ENCODE results near the gene CPLANE1.

The CPLANE1 gene

DNA sequence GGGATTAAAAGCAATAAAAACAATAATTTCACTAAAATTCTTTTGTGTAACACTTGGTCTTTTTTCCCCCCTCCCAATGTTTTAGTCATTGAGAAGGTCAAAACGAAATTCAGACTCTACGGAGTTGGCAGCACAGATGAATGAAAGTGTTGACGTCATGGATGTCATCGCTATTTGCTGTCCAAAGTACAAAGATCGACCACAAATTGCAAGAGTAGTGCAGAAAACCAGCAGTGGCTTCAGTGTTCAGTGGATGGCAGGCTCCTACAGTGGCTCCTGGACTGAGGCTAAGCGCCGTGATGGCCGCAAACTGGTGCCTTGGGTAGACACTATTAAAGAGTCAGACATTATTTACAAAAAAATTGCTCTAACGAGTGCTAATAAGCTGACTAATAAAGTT, 184.7 kb downstream of the CPLANE1 start:
- DNase-seq (ENCODE audit: low read depth in 2 of 2): no peak

DNA sequence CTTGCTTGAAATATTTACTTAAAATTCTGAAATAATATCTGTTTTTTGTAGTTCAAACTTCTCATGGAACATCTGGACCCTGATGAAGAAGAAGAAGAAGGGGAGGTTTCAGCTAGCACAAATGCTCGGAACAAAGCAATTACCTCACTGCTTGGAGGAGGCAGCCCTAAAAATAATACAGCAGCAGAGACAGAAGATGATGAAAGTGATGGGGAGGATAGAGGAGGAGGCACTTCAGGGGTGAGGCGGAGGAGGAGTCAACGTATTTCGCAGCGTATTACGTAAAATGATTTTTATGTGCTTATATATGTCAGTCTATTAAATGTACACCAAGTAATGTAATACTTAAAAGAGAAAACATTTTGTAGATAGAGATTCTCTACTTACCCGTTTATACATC, 185.4 kb downstream of the CPLANE1 start:
- no peak for DNase-seq (ENCODE audit: low read depth in 2 of 2)

DNA sequence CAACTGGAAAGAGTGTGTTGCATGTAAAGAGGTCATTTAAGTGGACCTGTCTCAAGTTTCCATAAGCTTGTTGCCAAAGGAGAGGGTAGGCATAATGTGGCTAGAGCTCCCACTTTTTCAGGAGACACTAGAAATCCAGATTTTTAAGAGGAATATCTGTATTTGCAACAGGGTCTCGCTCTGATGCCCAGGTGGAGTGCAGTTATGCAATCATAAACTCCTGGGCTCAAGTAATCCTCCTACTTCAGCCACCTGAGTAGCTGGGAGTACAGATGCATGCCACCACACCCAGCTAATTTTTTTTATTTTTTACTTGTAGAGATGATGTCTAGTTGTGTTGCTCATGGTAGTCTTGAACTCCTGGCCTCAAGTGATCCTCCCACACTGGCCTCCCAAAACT, 189.1 kb downstream of the CPLANE1 start:
- no peak for DNase-seq (ENCODE audit: low read depth in 2 of 2)

DNA sequence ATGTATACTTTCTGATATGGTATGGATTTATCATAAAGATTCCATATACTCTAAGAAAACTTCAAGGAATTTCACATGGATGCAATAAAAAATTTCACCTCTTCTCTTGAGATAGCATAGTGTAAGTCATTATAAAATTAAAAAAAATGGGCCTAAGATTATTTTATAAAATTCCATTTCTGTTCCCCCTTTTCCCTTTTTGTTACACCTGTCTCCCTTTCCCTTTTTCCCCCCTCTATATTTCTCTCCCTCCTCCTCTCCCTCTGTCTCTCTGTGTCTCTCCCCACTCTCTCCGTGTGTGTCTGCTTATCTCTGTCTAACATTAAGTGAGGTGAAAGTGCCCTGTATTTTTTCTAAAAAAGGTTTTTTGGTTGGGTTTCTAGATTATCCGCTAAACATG, 192.4 kb downstream of the CPLANE1 start:
- no peak for DNase-seq (ENCODE audit: low read depth in 2 of 2)

Measured in stimulated activated CD8-positive, alpha-beta memory T cell treated with anti-CD3 and anti-CD28 coated beads, Interleukin-15, amount 100 ng/mL, for 48 hours (primary cell).